GM23248 (cell line): ENCODE results near the gene CABP4.

ENCODE experiments used
- EZH2 ChIP-seq: fragments of 200-600 bp; sonication (generic); IDR thresholded peaks from 2 replicates; pipeline ENCODE4 v1.6.1; 2018; ENCODE audit warnings: antibody characterized with exemption, mild to moderate bottlenecking; ENCODE audit not compliant: insufficient read depth, poor library complexity, severe bottlenecking
- EZH2phosphoT487 ChIP-seq: fragments of 200-600 bp; sonication (generic); IDR thresholded peaks from 2 replicates; pipeline ENCODE4 v1.6.1; 2018; ENCODE audit warnings: antibody characterized with exemption, moderate library complexity, mild to moderate bottlenecking, low read depth; ENCODE audit not compliant: insufficient read depth

- TF ChIP-seq EZH2 = no peak
- TF ChIP-seq EZH2phosphoT487 = no peak
These were observed 6.9 kb upstream of the CABP4 start for GRCh38 chr11:67448220-67448609.
